SIG-M5 (cell line): Measurements from ENCODE around the gene EHBP1.

Source experiments
- DNase-seq: peaks from one replicate; lab custom pipeline; 2025; lab: John Stamatoyannopoulos, UW

EHBP1 gene

DNA sequence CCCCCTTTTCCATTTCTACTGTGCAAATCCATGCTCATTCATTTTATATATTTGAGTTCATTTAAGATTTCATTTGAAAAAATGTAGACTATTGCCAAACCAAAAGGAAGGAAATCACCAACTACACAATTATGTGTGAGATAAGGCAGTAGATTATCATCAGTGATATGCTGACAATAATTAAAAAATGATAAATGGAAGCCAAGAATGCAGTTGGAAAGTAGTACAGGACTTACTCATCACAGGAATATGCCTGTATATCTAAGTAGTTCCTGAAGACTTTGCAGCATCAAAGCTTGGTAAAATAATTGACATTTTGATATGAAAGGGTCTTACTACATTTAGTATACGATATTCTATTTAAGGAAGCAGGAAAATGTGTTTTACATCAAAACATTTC is 179.0 kb downstream of the EHBP1 start:
- no peak for DNase-seq

DNA sequence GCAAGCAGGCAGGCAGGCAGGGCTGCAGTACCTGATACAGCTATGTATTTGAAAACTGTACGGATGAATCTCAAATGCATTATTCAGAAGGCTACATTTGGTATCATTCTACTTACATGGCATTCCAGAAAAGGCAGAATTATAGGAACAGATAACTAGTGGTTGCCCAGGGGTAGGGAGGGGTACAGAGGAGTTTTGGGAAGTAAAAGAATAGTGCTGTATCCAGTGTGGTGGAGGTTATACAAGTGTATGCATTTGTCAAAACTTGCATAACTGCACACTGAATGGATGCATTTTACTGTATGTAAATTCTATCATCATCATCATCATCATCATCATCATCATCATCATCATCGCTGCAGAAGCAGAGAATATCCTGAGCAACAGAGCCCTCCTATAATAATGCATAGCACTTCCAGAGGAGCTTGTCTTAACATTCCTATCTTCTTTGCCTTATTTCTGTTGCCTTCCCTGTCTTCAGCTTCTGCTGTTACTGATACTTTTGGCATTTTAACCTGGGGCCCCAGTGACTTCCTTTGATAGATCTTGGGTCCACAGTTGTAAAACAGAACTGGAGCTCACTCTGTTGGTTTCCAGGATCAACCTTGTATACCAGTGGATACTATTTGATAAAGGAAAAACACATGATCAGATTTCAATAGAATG is 189.6 kb downstream of the EHBP1 start:
- DNase-seq = no peak

DNA sequence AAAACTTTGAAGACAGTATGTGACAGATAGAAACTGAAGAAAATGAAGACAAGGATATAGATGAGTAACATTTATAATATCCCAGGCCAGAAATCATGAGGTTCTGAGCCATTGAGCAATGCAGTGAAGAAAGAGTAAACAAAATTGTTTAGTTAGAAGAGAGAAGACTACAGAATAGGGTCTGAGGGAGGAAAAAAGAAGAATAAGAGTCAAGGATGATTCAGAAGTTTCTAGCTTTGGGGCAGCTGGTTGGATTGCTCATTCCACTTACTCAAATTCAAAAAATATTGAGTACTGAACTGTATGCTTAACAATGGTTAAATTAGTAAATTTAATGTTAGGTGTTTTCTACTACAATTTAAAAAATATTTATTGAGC is 190.1 kb downstream of the EHBP1 start:
- no peak for DNase-seq

DNA sequence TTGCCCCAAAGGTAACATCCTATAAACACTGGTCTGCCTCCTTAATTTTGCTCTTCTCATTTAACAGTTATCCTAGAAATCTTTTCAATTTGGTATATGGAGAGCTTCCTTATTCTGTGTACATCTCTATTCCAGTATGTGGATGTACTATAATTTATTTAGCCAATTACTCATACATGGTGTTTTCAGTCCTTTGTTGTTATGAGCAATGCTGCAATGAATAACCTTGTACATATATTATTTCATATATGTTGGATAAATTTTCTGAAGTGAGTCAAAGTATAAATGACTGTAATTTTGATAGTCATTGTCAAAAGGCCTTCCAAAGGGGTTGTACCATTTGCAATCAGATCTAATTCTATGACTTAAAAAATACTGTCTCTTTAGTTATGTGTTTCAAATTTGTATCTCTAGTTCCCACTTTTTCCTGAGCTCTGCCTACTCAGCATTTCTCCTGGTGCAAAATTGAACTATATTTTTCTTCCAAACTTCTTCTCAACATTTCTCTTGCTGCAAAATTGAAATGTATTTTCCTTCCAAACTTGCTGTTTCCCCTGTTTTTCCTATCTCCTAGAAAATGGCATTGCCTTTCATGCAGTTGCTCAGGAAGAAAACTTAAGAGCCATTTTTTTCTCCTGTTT is 191.8 kb downstream of the EHBP1 start:
- no peak for DNase-seq

DNA sequence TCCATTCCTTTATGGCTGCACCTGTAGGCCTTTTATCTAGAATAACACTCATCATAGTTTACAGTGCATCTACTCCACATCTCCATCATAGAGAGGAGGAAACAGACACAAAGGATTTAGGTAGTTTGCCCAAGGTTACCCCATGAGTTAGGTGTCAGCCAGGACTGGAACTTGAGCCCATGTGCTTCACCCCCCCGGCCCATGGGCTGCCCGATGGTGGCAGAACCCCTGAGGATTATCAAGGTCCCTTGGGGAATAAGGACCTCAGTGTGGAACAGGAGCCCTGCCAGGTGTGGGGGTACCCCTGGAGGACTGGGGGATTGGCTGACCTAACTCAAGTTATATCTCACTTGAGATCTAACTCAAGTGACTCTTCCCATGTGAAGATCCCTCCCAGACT is 198.8 kb downstream of the EHBP1 start:
- DNase-seq = no peak

DNA sequence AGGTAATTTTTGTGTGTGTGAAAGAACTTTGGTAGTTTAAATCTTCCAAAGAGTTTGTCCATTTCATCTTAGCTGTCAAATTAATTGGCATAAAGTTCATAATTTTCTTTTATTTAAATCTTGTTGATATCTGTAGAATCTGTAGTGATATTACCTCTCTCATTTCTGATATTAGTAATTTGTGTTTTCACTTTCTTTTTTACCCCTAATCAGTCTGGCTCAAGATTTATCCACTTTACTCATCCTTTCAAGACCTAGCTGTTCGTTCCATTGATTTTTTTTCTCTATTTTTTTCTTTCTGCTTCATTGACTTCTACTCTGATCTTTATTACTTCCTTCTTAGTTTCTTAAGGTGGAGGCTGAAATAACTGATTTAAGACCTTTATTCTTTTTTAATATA is 202.6 kb downstream of the EHBP1 start:
- no peak for DNase-seq

DNA sequence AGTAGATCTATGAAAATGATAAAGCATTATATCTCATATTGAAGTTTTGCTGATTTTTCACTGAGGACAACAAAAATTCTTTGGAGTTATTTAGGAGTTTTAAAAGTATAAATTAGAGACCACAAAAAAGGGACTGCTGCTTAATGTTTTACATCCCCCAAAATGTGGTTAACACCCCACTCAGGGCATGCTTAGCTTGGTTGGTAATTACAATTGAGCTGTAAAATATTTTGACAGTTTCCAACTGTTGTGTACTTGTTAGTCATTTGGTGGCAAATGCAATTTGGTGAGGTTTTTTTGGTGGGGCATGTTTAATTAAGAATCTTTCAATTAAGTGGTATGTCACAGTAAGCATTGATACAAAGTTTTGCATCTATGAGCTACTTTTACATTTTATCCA is 207.8 kb downstream of the EHBP1 start:
- DNase-seq = no peak

DNA sequence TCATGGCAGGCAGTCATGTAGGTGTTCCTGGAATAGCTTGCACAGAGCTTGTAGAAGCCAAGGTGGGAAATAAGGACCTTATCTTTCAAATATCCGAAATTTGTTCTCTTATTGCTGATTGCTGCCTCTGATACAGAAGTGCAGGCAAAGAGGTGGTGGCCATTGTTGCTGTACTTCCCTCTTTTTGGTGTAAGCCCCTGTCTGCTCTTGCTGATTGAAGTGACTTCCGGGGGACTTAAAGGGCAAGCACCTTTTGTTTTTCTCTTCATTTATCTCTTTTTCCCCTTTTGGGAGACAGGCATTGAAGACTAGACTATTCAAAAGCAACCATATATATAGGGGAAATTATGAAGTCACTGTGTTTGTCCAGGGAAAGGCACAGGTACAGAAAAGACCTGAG is 213.5 kb downstream of the EHBP1 start:
- no peak for DNase-seq

DNA sequence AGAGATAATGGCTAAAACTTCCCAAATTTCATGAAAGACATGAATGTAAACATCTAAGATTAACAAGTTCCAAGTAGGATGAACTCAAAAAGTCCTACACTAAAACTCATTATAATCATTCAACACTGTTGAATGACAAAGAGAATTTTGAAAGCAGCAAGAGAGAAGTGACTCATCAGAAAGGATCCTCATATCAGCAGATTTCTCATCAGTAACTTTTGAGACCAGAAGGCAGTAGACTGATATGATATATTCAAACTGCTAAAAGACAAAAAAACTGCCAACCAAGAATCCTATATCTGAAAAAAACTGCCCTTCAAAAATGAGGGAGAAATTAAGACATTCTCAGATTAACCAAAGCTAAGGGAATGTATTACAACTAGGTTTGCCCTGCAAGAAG is 214.6 kb downstream of the EHBP1 start:
- no peak for DNase-seq

DNA sequence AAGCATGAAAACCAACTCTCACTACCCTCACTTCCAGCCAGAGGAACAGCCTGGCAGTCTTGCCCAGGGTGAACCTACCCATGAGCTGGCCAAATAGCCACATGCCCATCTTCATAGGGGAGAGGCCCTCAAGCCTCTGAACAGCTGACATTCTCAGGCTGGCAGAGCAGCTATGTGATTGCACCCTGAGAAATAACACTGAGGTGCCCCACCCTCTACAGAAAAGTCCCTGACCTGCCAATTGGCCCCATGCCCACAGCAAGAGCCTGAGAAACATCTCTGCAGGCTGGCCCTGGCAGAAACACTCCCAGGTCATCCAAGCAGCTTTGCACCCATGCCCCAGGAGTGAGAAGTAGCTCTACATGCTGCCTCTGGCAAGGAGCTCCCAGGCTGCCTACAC is 217.7 kb downstream of the EHBP1 start:
- DNase-seq = no peak

DNA sequence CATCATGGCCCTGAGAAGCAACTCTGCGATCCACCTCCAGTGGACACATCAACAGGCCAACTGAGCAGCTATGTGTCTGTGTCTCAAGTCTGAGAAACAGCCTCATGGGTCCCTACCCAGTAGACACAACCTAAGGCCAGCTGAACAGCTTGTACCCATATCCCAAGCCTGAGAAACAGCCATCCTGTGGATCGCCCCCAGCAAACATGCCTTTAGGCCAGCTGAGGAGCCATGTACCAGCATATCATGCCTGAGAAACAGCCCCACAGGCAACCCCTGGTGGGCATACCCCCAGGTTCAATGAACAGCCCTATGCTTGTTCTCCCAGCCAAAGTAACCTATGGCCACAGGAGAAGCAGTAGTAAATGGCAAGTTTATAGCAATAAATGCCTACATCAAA is 218.4 kb downstream of the EHBP1 start:
- DNase-seq = no peak

DNA sequence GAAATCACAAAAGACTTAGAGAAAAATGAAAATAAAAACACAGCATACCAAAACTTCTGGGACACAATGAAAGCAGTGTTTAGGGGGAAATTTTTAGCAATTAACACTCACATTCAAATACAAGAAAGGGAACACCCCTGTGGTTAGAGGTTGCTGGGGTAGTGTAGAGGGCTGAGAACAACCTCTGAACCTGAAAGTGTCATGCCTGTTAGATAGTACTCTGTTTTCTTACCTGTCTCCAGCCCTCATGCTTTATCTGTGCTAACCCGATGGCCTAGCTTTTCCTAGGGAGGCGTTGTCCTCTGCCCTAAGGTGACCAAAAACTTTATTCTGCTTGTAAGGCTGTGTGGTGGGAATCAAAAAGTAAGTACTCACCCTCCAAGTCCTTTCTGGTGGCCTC is 222.5 kb downstream of the EHBP1 start:
- no peak for DNase-seq

DNA sequence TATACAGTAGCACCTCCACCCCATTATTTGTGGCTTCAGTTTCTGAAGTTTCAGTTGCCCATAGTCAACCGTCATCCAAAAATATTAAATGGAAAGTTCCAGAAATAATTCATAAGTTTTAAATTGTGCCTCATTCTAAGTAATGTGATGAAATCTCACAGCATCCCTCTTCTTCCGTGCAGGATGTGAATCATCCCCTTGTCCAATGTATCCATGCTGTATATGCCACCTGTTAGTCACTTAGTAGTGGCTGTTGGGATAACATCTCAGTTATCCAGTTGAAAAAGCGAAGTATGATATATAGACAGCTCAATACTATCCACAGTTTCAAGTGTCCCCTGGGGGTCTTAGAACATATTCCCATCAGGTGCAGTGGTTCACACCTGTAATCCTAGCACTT is 226.0 kb downstream of the EHBP1 start:
- DNase-seq = no peak

DNA sequence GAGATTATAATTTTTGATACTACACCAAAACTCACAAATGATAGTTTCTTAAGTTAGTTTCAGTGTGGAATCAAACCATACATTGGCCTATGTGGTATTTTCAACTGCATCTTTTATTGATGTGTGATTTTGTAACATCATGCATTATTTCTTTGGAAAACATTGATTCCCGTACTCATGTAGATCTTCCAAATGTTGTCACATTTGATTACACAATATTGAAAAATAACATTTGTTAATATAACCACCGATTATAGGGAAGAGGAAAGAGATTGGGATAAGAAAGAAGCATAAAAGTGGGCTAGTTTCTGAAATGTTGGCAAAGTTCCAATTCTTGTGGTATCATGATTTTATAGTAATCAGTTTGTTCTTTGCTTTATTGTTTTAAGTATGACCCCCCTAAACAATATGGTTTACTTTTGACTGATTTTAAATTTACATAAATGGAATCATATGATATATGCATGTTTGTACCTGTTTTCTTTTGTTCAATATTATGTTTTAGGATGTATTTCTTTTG is 227.9 kb downstream of the EHBP1 start:
- DNase-seq = no peak

DNA sequence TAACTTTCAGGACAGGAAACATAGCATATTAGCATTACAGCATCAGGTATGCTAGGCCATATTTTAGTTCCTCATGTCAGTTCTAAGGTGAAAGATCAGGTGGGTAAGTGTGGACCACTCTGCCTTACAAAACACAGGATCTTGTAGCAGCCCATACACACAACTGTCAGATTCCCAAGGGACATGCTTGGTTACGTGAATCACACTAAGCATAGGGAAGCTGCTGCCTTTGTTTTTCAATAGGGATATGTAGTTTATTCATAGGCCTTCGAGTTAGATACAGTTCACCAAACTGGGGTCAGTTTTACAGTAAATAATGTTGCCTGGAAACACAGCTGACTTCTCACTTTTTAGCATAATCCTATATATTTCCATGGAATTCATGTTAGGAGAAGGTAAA is 229.0 kb downstream of the EHBP1 start:
- DNase-seq = no peak

DNA sequence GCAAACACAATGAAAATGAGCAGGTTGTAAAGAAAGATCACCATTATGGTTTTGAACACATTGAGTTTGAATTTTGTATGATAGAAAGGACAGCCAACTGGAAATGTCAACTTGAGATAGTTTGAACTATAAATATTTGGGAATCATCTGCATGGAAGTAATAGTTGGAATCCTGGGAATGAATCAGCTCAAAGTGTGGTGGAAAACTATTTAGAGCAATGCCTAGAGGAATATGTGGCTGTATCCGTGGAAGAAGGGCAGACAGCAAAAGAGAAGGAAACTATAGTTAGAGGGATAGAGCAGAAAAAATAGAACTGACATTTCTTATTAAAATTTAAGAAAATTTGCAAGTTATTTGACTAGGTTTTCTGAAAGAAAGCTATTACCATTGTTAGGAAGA is 232.6 kb downstream of the EHBP1 start:
- DNase-seq = no peak

DNA sequence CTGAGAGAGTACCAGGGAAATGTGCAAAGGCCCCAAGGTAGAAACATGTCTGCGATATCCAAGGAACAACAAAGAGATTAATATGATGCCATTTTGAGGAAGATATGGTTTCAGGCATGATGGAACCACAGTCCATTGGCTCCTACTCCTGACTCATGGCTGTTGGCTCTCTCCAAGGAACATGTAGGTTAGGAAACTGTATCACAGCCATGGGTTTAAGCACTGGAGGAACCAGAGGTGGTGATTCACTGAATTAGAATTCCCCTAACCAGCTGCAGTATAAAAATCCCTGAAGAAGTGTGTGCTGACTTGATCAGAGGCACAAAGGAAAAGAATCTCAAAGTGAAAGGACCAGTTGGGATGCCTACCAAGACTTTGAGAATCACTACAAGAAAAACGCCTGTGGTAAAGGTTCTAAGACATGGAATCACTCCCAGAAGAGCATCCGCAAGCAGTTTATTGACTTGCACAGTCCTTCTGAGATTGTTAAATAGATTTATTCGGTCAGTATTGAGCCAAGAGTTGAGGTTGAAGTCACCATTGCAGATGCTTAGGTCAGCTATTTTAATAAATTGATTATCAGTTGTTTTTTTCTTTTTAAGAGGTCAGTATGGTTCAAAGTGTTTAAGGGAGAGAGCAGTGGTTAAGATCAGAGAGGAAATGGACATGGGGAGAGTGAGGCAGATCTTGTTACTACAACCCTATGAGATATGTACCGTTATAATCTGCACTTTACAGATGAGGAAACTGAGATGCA is 234.4 kb downstream of the EHBP1 start:
- DNase-seq = no peak

DNA sequence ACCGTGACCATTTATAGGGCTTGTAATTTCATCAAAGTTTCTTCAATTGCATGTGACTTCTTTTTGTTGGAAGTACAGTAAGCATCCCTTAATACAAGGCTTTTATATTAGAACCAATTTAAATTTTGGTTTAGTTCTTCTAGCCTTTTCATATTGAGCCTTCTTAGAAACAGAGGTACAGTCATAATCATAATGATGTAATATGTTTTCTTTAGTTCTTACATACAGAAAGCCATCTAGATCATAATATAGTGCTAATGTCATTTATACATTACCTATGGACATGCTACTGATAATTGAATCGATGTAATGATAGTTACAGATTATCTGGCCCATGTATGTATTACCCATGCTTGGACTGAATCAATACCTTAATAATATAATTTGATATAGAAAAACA is 235.2 kb downstream of the EHBP1 start:
- DNase-seq = no peak

DNA sequence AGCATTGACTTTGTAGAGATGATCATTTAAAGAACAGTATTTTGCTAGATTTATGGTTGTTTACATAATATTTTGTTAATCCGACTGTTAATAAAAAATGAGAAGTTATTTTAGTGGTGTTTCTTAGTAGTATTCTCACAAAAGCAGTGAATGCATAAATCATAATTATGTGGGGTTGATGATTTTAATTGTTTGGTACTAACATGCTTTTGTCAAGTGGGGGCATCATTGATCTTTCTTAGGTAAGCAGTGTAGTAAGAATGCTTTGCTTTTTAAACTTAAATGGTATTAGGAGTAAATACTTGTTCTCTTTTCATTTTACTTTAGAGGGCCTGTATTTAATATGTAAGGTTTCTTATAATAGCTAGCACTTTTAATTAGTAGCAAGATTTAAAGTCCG is 235.9 kb downstream of the EHBP1 start:
- no peak for DNase-seq

DNA sequence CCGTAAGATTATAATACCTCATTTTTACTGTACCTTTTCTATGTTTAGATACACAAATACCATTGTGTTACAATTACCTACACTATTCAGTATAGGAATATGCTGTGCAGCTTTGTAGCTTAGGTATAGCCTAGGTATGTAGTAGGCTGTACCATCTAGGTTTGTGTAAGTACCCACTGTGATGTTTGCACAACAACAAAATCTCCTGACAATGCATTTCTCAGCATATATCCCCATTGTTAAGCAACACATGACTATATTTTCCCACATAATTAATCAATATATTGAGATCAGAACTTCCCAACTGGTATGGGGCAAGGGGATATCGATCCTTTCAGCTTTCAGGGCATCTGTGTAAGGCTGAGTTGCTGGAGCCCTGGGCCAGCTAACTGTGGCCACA is 238.8 kb downstream of the EHBP1 start:
- no peak for DNase-seq

DNA sequence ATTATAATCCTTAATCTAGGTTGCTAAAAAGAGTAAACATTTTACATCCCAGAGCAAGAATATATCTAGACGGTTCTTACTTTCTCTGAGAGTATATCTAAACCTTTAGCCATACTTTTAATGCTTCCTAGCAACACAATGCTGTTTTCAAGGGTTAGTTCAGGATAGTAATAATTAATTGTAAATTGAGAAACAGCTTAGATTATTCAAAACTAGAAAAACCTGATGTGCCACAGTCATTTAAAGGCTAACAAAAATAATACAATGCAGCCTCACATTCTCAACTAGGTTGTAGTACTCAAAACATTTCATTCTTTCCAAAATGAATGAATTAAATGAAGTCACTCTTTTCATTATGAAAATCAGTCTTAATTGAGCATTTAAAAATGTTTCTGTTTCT is 241.9 kb downstream of the EHBP1 start:
- DNase-seq = no peak

DNA sequence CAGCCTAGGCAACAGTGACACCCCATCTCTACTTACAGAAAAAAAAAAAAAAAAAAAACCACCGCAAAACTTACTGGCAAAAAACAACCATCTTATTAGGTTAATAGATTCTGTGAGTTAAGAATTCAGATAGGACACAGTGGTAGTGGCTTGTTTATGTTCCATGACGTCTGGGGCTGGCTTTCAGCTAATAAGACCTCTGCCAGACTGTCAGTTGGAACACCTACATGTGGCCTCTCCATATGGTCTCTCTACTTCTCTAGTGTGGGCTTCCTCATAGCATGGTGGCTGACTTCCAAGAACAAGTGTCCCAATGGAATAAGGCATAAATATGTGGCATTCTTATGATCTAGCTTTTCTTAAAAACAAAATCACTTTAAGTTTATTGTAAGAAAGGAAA is 251.1 kb downstream of the EHBP1 start:
- no peak for DNase-seq

DNA sequence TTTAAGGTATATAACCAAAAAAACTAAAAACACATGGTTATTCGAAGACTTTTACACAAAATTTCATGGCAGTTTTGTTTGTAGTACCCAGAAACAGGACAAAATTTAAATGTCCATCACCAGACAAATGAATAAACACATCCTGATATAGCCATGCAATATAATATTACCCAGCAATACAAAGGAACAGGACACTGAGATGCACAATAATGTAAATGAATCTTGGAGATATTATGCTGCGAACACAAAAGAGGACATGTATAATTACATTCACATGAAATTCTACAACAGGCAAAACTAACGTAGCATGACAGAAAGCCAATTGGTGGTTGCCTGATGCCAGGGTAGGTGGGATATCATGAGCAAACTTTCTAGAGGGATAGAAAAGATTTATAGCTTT is 252.7 kb downstream of the EHBP1 start:
- no peak for DNase-seq
